K562 (cell line): ENCODE data around the gene MCC. TPM values are rescaled to one million over a fixed set of nuclear protein-coding genes. Genes with fewer than 3 reads are reported as not detected.

Experiments used
- ATAC-seq: fragments of 200-7000 bp; cut with Tn5 transposase; 3 replicates; pipeline ENCODE4 v1.9.1; 2020; ENCODE audit warnings: moderate library complexity
- BruUV-seq: library from RNA; stranded (reverse); fragments of 400-500 nt; replicated peaks from 2 replicates; lab custom pipeline; 2021; lab: Mats Ljungman, UMichigan
- CTCF ChIA-PET: fragments of 300-600 bp; formaldehyde crosslinking; extraction: SDS; loops from one replicate; lab custom pipeline; 2021; ENCODE audit warnings: low intra/inter-chr PET ratio; lab: Yijun Ruan, JAX
- POLR2A ChIA-PET: fragments of 300-600, 350-650 bp; sonication (Branson Sonifier 250); formaldehyde crosslinking; extraction: SDS; loops from one replicate; lab custom pipeline; 2021; ENCODE audit warnings: antibody characterized with exemption, inconsistent platforms; lab: Yijun Ruan, JAX
- DNase-seq, 4 experiments: peaks; one replicate each; pipeline versions ENCODE4 v3.0.0 to v3.0.0-alpha.2; 2011 to 2018; ENCODE audit warnings: low spot score in 3 of 4, mixed read lengths in 3 of 4; ENCODE audit errors: extremely low read depth in 1 of 4
- FAIRE-seq: peaks from 2 replicates; lab custom pipeline; 2011; peaks lifted over from hg19 to GRCh38; lab: Jason Lieb, UNC
- H2AFZ ChIP-seq: 2 replicates; pipeline ENCODE4 v1.6.0; 2011; ENCODE audit warnings: low read depth, low read length, control low read depth, inconsistent platforms
- H3K27ac ChIP-seq: fragments of 200-600 bp; 3 replicates; pipeline ENCODE4 v1.8.0; 2011; ENCODE audit warnings: low read depth, mild to moderate bottlenecking, control low read depth, inconsistent platforms, low read length, moderate library complexity, mixed read lengths; ENCODE audit errors: extremely low read depth
- H3K27me3 ChIP-seq, 2 experiments: fragments of 300-600 bp in 1 of 2; 2 replicates in 1 of 2; 3 replicates in 1 of 2; pipeline versions ENCODE4 v1.6.0 to v1.8.0; 2011; ENCODE audit warnings: inconsistent platforms in 2 of 2, low read length in 2 of 2, mild to moderate bottlenecking in 1 of 2, mixed read lengths in 1 of 2, moderate library complexity in 1 of 2; ENCODE audit not compliant: control insufficient read depth in 2 of 2, insufficient read depth in 2 of 2
- H3K36me3 ChIP-seq: fragments of 300-600 bp; 3 replicates; pipeline ENCODE4 v1.8.0; 2011; ENCODE audit warnings: mild to moderate bottlenecking, low read length, inconsistent platforms; ENCODE audit not compliant: control insufficient read depth, insufficient read depth
- H3K4me1 ChIP-seq, 2 experiments: fragments of 200-600 bp in 1 of 2; replicated peaks in 1 of 2; 2 replicates in 1 of 2; 3 replicates in 1 of 2; pipeline versions ENCODE4 v1.5.1 to v1.8.0; 2011; ENCODE audit warnings: inconsistent platforms in 2 of 2, low read length in 2 of 2, mild to moderate bottlenecking in 1 of 2, mixed read lengths in 1 of 2, moderate library complexity in 1 of 2; ENCODE audit not compliant: control insufficient read depth in 2 of 2, insufficient read depth in 2 of 2
- H3K4me2 ChIP-seq: 2 replicates; pipeline ENCODE4 v1.6.1; 2011; ENCODE audit warnings: low read length, control low read depth, inconsistent platforms, mixed read lengths; ENCODE audit not compliant: insufficient read depth
- H3K4me3 ChIP-seq: fragments of 200-600 bp; sonication (generic), shearing (Covaris generic); 2 replicates; pipeline ENCODE4 v1.5.1; 2016; ENCODE audit warnings: control low read depth, inconsistent platforms
- H3K79me2 ChIP-seq: fragments of 200-600 bp; 3 replicates; pipeline ENCODE4 v1.8.0; 2011; ENCODE audit warnings: low read length, inconsistent platforms; ENCODE audit not compliant: control insufficient read depth, insufficient read depth
- H3K9ac ChIP-seq, 2 experiments: 2 replicates each; pipeline versions ENCODE4 v1.6.0 to v1.6.1; 2011; ENCODE audit warnings: low read depth in 2 of 2, low read length in 2 of 2, control low read depth in 1 of 2, inconsistent platforms in 1 of 2, mild to moderate bottlenecking in 1 of 2, mixed read lengths in 1 of 2; ENCODE audit not compliant: insufficient read depth in 1 of 2
- H3K9me1 ChIP-seq: one replicate; pipeline ENCODE4 v1.6.0; 2011; ENCODE audit warnings: inconsistent platforms, mild to moderate bottlenecking, low read length, moderate library complexity; ENCODE audit not compliant: control insufficient read depth, insufficient read depth
- H3K9me3 ChIP-seq: replicated peaks from 2 replicates; pipeline ENCODE4 v1.5.1; 2011; ENCODE audit warnings: low read depth, low read length, inconsistent platforms; ENCODE audit not compliant: control insufficient read depth, insufficient read depth
- H4K20me1 ChIP-seq: replicated peaks from 2 replicates; pipeline ENCODE4 v1.6.1; 2011; ENCODE audit warnings: low read length, inconsistent platforms, mixed read lengths; ENCODE audit not compliant: control insufficient read depth, insufficient read depth
- FOS ChIP-seq: IDR thresholded peaks from 3 replicates; pipeline ENCODE4 v1.6.1; 2011; ENCODE audit not compliant: insufficient read length; ENCODE audit errors: extremely low read depth
- GTF3C2 ChIP-seq: IDR thresholded peaks from 3 replicates; pipeline ENCODE4 v1.6.1; 2011; ENCODE audit warnings: borderline replicate concordance, mild to moderate bottlenecking, moderate library complexity; ENCODE audit not compliant: insufficient read length; ENCODE audit errors: extremely low read depth
- HES1 ChIP-seq: fragments of 450-650 bp; IDR thresholded peaks from 2 replicates; pipeline ENCODE4 v1.6.1; 2016; ENCODE audit warnings: low read depth, mild to moderate bottlenecking, moderate library complexity
- L3MBTL2 ChIP-seq: fragments of 450-650 bp; IDR thresholded peaks from 2 replicates; pipeline ENCODE4 v1.6.1; 2016; ENCODE audit warnings: mild to moderate bottlenecking, moderate library complexity
- NR2C1 ChIP-seq, 2 experiments: fragments of 450-650 bp; IDR thresholded peaks; 2 replicates each; pipeline ENCODE4 v1.6.1; 2017; ENCODE audit warnings: mild to moderate bottlenecking in 2 of 2, antibody characterized with exemption in 1 of 2, inconsistent platforms in 1 of 2, missing compliant biosample characterization in 1 of 2, missing genetic modification characterization in 1 of 2
- POLR3G ChIP-seq: IDR thresholded peaks from 2 replicates; pipeline ENCODE4 v1.6.1; 2011; ENCODE audit not compliant: insufficient read length, insufficient replicate concordance; ENCODE audit errors: extremely low read depth
- SMARCA4 ChIP-seq: fragments of 450-650 bp; IDR thresholded peaks from 2 replicates; pipeline ENCODE4 v1.6.1; 2016
- in situ Hi-C: fragments of 300-500 bp; cut with MboI; formaldehyde crosslinking; loops from 4 replicates; pipeline ENCODE4 v1.15.0; 2018; ENCODE audit warnings: inconsistent platforms, mixed read lengths
- intact Hi-C: fragments of 100-400 bp; cut with micrococcal nuclease; formaldehyde crosslinking; loops from 2 replicates; pipeline ENCODE4 v1.14.2; 2022
- polyA plus RNA-seq, 8 experiments: library from polyadenylated mRNA; depleted of rRNA in 4 of 8; stranded (reverse) in 5 of 8; unstranded in 3 of 8; fragments of >200 nt; fragmentation: Nextera tagmentation in 2 of 8; fragmentation: Illumina TruSeq in 1 of 8; extraction: Ambion mirVana in 2 of 8; extraction: Trizol in 1 of 8; gene quantifications; 2 replicates each; pipeline versions ENCODE4 v1.2.1 to v1.2.3, GENCODE V29; 2011 to 2014; ENCODE audit warnings: inconsistent platforms in 1 of 8, missing spikeins in 1 of 8
- total RNA-seq, 7 experiments: library from RNA; depleted of rRNA in 6 of 7; stranded (reverse); fragments of >200 nt in 6 of 7; fragmentation: Illumina TruSeq in 2 of 7; extraction: Trizol in 2 of 7; gene quantifications; 2 replicates each; pipeline versions ENCODE4 v1.2.1 to v1.2.3, GENCODE V29; 2011 to 2021; ENCODE audit warnings: low replicate concordance in 1 of 7
- TF ChIP-seq, protein P1 (sequence below): fragments of 250-450 bp; sonication (Bioruptor Pico); IDR thresholded peaks from 2 replicates; pipeline ENCODE4 v1.4.0; 2020; ENCODE audit warnings: mild to moderate bottlenecking, moderate library complexity
- TF ChIP-seq, protein P2 (sequence below): fragments of 250-450 bp; sonication (Bioruptor Pico); IDR thresholded peaks from 2 replicates; pipeline ENCODE4 v1.9.0; 2021; ENCODE audit warnings: mild to moderate bottlenecking, inconsistent platforms
- TF ChIP-seq, protein P3 (sequence below): sonication (generic); formaldehyde crosslinking; IDR thresholded peaks from 2 replicates; pipeline ENCODE4 v1.8.0; 2022; ENCODE audit warnings: missing genetic modification reagents, mild to moderate bottlenecking, borderline replicate concordance

MCC gene
- total and polyA plus RNA-seq, 9 of the 15 experiments (the other 6 are each of a cell fraction or from before 2014, with no cell fraction given): 0.04 to 0.24 (median 0.06) TPM; not detected in 1

- H3K9ac ChIP-seq: no peak overlapping the region
- H3K9me3 ChIP-seq: no peaks in the 10 kb centered on the region
- H3K4me2 ChIP-seq: no peak overlapping the region
- H2AFZ ChIP-seq: no peak overlapping the region
- no TSS peak for BruUV-seq
- intact Hi-C loops (no loop called here), in situ Hi-C loops (no loop called here)
- DNase-seq: no peak
- no peaks in the 10 kb centered on the region for H3K36me3 ChIP-seq
- CTCF ChIA-PET: no interaction called here
- H3K4me3 ChIP-seq: no peak overlapping the region
- no peak for FAIRE-seq
- H3K79me2 ChIP-seq: no peaks in the 10 kb centered on the region
- peaks cover 6 to 8% of the 10 kb centered on the region in 2 experiments; a peak in 2 of 5 replicates for H3K27me3 ChIP-seq
- no peak for ATAC-seq
- no peak overlapping the region for H3K27ac ChIP-seq
- no peaks in the 10 kb centered on the region for H4K20me1 ChIP-seq
- H3K4me1 ChIP-seq: no peaks in the 10 kb centered on the region
- H3K9me1 ChIP-seq: no peaks in the 10 kb centered on the region
- POLR2A ChIA-PET: no interaction called here
- TF ChIP-seq, protein P1, sequence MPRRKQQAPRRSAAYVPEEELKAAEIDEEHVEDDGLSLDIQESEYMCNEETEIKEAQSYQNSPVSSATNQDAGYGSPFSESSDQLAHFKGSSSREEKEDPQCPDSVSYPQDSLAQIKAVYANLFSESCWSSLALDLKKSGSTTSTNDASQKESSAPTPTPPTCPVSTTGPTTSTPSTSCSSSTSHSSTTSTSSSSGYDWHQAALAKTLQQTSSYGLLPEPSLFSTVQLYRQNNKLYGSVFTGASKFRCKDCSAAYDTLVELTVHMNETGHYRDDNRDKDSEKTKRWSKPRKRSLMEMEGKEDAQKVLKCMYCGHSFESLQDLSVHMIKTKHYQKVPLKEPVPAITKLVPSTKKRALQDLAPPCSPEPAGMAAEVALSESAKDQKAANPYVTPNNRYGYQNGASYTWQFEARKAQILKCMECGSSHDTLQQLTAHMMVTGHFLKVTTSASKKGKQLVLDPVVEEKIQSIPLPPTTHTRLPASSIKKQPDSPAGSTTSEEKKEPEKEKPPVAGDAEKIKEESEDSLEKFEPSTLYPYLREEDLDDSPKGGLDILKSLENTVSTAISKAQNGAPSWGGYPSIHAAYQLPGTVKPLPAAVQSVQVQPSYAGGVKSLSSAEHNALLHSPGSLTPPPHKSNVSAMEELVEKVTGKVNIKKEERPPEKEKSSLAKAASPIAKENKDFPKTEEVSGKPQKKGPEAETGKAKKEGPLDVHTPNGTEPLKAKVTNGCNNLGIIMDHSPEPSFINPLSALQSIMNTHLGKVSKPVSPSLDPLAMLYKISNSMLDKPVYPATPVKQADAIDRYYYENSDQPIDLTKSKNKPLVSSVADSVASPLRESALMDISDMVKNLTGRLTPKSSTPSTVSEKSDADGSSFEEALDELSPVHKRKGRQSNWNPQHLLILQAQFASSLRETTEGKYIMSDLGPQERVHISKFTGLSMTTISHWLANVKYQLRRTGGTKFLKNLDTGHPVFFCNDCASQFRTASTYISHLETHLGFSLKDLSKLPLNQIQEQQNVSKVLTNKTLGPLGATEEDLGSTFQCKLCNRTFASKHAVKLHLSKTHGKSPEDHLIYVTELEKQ (CRISPR knock-in tag): no peak
- TF ChIP-seq POLR3G (no peak), L3MBTL2 (no peak), FOS (no peak), GTF3C2 (no peak), SMARCA4 (no peak), NR2C1 (IDR thresholded peaks at IDR 0.05) (no peak), NR2C1 (tag; IDR thresholded peaks at IDR 0.05) (no peak), HES1 (no peak)
- TF ChIP-seq, protein P2, sequence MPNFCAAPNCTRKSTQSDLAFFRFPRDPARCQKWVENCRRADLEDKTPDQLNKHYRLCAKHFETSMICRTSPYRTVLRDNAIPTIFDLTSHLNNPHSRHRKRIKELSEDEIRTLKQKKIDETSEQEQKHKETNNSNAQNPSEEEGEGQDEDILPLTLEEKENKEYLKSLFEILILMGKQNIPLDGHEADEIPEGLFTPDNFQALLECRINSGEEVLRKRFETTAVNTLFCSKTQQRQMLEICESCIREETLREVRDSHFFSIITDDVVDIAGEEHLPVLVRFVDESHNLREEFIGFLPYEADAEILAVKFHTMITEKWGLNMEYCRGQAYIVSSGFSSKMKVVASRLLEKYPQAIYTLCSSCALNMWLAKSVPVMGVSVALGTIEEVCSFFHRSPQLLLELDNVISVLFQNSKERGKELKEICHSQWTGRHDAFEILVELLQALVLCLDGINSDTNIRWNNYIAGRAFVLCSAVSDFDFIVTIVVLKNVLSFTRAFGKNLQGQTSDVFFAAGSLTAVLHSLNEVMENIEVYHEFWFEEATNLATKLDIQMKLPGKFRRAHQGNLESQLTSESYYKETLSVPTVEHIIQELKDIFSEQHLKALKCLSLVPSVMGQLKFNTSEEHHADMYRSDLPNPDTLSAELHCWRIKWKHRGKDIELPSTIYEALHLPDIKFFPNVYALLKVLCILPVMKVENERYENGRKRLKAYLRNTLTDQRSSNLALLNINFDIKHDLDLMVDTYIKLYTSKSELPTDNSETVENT (CRISPR knock-in tag): no peak
- TF ChIP-seq, protein P3, sequence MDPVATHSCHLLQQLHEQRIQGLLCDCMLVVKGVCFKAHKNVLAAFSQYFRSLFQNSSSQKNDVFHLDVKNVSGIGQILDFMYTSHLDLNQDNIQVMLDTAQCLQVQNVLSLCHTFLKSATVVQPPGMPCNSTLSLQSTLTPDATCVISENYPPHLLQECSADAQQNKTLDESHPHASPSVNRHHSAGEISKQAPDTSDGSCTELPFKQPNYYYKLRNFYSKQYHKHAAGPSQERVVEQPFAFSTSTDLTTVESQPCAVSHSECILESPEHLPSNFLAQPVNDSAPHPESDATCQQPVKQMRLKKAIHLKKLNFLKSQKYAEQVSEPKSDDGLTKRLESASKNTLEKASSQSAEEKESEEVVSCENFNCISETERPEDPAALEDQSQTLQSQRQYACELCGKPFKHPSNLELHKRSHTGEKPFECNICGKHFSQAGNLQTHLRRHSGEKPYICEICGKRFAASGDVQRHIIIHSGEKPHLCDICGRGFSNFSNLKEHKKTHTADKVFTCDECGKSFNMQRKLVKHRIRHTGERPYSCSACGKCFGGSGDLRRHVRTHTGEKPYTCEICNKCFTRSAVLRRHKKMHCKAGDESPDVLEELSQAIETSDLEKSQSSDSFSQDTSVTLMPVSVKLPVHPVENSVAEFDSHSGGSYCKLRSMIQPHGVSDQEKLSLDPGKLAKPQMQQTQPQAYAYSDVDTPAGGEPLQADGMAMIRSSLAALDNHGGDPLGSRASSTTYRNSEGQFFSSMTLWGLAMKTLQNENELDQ (CRISPR knock-in tag): no peak
Observed at GRCh38 chr5:113188436-113188835, 299.8 kb downstream of the MCC start.
